Islet precursor cell (in vitro differentiated cells): ENCODE data around the gene CREB1.

Experiments used
- DNase-seq: peaks from one replicate; pipeline ENCODE4 v3.0.0-alpha.2; 2018

The CREB1 gene

DNA sequence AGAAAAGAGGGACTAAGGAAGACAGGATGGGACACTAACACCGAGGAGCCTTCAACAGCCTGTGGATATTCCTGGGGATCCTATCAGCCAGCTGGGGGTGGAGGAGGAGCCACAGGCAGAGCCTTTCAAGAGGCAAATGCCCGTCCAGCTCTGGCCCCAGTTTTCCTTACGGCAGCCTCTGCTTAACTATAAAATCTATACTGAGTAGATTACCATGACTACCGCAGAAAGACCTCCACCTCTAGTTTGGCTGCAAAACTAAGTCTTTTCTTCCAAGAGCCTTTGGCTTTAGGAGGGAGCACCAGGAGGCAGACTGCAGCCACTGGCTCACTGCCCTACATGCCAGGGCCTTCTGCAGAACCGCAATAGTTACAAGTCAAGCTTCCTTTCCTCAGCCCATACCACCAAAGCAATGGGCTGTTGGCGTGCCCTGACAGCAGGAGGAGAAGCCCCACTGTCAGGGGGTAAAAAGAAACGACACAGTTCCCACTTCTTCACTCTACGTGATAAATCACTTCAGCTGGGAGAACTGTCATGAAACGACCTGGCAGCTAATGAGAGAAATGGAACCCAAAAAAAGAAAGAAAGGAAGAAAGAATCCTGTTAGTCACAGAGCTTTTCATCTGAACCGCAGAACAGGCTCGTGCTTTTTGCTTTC is 25.1 kb upstream of the CREB1 start:
- DNase-seq: no peak

DNA sequence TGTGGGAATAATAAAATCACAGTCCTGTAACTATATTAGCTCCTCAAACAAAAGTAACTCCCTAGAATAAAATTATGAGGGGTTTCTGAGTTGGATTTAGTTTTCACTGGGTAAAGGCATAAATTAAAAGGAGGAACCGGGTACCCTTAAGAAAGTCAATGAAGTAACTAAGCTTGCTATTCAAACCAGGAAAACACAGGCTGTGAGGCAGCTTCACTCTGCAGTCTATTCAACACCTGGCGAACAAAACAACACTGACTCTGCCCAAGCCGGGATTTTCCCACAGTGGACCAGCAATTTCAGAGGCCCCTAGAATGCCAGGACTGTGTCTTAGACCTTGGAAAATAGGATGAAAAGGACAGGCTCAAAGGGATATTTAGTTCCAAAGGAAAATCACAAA is 24.6 kb upstream of the CREB1 start:
- DNase-seq: no peak

DNA sequence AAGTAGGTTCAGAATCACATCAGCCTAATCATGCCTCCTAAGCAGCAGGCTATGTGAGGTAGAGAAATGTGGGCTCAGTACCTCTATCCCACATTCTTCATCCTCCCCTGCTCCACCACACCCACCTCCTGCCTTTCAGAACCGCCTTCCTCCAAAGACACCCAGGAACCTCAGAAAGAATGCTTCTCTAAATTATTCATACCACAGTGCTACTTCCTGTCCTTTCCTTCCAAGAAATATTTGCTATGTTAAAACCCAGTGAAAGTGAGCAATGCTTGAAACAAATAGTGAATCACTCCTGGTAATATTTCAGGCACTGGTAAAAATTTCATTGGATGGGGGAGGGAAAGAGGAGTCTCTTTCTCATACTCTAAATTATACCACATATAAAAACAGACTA is 24.0 kb upstream of the CREB1 start:
- DNase-seq: no peak

DNA sequence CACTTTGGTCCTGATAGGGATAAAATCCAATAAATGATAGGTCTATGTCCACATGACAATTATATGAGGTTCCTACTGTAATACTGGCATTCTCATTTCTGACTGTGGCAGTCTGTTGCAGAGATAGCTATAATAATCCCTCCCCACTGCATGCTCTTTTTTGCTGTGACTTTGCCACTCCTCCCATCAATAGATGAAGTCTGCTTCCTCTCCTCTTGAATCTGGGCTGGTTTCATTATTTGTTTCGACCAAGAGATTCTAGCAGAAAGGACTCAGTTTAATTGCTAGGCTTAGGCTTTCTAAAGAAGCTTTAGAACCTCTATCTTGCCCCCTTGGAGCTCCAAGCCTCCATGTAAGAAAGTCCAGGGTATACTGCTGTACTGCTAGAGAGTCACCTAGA is 23.3 kb upstream of the CREB1 start:
- DNase-seq: no peak

DNA sequence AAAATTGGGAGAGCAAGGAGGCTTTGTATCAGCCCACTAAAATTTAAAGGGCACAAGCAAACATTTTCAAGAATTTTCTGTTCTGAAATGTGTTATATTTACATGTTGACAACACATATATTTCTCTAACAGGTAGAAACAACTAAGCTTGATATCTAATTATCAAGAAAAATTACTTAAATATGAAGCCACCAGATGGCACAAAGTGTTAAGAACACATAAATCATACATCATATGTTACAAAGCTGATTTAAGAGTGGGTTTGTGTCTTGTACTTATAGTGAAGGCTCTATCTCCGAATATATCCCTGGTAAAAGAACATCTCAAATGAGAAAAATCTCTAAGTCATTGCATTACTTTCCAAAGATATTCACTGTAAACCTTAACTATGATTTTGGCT is 19.6 kb upstream of the CREB1 start:
- no peak for DNase-seq

DNA sequence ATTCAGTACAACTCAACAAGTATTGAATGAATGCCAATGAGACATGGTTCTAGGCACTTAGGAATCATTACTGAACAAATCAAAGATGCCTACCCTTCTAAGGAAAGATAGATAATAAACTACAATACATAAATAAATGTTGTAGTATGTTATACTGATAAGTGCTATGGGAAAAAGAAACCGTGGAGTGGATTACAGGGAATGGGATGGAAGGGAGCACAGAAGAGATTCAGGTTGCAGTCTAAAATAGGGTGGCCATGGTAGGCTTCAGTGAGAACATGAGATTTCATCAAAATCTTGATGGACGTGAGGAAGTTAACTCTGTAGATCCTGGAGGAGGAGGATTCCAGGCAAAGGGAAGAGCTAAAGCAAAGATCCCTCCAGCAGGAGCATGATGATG is 17.9 kb upstream of the CREB1 start:
- no peak for DNase-seq

DNA sequence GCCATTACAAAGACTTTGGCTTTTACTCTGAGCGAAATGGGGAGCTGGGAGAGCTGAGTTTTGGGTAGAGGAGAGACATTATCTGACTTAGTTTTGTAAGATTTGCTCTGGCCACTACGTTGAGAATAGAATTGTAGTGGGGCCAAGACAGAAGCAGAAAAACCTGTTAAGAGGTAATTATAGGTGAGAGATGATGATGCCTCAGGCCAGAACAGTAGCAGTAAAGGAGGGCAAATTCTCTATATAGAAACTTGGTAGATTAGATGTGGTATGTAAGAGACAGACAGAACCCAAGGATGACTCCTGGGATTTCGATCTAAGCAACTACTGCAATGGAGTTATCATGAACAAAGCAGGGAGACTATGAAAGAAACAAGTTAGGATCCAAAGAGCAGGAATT is 17.4 kb upstream of the CREB1 start:
- no peak for DNase-seq

DNA sequence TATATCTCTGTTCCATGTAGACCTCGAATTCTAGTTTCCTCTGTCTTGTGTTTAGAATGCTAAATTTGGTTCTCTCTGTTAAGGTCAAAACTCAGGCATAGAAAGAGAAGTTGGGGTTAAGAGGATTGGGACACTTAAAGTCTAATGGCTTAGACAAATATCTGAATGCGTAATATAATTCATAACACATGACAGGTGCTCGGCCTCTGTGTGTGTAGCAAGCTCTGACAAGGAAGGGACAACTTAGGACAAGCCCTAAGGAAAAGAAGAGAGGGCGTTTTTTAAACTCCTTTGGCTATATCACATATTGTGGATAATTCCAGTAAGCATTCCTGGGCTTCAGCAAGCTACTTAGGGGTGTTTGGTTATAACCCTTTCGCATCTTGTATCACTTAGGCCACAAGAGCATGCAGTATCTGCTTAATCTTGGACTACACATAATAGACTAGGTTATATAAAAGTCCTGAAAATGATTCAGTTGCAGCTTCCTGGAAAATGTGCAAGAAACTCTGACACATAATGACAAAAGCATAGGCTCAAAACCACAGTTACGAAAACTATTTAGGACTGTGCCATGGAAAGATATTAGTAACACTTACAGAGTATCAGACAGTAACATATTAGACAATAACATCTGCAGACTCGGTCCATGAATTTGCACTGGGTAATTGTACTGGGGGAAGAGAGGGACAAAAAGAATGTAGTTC is 16.1 kb upstream of the CREB1 start:
- no peak for DNase-seq

DNA sequence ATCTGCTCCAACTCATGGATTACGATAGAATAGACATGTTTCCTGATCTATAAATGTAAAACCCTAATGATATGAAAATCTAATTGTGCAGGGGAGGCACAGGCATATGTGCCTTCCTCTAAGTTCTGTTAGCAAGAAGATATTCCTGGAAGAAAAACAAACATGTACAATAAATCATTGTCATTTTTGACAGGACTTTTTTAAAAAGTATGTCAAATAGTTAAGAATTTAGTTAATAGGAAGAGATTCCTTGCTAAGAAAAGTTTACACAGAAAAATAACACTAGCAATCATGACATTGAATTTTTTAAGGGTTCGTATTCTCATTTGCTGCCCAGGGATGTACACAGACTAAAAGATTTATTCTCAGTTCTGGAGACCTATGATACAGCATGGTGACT is 15.3 kb upstream of the CREB1 start:
- no peak for DNase-seq

DNA sequence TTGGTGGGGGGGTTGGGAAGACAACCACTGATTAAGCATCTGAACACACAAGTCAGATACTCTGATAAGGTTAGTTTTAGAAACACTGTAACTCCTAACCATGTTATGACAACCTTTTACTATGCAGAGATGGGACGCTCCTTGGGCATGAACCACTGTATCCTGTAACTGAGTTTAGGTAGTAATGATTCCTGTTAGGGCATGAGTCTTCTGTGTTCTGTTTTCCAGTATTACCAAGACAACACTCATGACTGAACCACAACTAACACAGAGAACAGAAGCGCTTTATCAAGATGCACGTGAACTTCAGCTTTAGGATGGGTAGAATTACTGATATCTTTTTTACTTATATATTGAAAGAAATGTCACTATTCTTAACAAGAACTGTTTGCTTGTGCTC is 14.1 kb upstream of the CREB1 start:
- no peak for DNase-seq

DNA sequence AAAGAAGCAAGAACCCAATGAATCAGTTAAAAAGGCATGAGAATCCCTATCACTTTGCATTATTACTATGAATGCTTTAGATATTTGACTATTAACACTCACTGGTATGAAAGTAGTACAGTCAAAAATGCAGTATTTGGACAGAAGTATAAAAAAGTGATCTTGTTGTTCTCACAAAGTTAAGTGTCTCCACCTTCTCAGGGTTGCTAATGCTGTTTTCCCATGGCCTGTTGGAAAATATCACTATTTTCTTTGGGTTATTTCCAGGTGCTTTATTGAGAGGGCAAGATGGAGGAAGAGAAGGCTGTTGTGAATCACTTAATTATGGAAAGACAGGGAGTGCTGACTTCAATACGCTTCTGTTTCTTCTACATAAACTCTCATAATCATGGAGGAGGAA is 13.6 kb upstream of the CREB1 start:
- DNase-seq: no peak

DNA sequence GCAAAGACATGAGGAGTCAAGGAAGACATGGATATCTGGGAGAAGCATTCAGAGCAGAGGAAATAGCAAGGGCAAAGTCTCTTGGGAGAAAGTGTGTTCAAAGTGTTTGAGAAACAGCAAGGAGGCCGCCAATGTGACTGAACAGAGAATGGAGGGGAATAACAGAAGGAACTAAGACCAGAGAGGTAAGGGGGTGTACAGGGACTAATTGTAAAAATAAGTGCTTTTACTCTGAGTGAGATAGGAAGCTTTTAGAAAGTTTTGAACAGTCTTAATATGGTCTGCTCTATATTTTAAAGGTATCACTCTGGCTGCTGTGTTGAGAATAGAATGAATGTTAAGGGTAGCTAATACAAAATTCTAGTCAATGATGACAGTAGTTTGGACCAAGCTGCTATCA is 6.8 kb upstream of the CREB1 start:
- no peak for DNase-seq

DNA sequence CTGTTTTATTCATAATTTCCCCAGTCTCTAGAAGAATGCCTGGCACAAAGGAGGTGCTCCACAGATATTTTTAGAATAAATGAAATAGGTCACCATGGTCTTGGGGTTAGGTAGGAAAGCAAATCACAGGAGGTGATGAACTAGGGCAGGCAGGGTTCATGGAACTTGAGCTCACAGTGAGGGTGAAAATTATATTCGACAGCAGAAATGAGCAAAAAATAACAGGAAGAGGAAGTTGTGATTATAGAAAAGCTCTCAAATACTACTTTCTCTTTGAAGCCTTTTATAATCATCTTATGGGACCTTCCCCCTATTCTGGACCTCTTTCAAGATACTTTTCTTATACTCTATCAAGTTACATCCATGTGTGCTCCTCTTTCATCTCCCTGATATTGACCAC is 4.5 kb upstream of the CREB1 start:
- no peak for DNase-seq

DNA sequence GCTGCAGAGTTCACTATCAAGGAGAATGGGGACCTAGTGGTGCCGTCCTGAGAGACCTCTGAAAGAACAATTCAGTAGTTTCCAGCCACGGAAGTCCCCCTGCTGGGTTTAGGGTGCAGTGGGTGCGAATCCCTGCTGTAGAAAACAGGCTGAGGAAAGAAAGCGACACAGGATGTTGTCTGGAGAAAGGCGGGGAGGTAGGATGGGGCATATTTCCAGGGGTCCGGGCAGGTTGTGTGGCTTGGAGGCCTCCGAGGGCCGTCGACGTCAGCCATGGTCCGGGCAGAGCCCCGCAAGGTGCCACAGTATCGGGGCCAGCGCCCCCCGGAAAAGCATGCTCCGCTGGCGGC is 807 bp upstream of the CREB1 start:
- DNase-seq: no peak

DNA sequence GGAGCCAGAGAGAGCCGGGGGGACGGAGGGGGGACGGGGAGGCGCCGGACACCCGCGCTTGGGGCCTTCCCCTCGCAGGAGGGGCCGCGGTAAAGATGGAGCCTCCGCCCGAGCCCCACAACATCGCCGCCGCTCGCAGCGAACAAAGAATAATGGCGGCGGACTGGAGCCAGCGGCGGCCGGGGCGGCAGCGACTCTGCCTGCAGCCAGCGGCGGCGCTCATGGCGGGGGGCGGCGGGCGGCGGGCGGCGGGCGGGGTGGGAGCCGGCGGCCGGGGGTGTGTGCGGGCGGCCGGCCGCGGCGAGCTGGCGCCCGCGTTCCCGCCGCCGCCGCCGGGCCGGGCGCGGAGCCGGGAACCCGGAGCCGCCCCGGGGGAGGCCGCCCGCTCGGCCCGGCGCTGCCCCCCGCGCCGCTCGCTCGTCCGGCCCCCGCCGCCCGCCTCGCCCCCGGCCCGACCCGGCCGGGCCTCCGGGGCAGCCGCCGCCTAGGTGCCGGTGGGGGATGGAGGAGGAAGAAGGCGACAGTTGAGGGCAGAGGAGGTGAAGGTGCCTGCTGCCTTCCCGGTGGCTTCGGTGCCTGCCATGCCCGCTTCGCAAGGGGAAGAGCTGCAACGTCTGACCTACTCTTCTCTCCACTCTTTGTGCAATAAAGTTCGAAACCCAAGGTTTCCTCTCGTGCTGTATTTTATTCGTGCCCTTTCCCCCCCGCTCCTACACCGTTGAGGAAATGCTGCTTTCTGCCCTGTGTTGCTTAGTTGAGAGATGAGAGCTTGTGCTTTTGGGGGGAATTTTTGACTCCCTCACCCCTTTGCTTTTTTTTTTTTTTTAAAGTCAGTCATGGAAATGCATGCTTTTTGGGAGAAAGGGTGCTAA is 634 bp downstream of the CREB1 start:
- peak; percentile 63 for DNase-seq

DNA sequence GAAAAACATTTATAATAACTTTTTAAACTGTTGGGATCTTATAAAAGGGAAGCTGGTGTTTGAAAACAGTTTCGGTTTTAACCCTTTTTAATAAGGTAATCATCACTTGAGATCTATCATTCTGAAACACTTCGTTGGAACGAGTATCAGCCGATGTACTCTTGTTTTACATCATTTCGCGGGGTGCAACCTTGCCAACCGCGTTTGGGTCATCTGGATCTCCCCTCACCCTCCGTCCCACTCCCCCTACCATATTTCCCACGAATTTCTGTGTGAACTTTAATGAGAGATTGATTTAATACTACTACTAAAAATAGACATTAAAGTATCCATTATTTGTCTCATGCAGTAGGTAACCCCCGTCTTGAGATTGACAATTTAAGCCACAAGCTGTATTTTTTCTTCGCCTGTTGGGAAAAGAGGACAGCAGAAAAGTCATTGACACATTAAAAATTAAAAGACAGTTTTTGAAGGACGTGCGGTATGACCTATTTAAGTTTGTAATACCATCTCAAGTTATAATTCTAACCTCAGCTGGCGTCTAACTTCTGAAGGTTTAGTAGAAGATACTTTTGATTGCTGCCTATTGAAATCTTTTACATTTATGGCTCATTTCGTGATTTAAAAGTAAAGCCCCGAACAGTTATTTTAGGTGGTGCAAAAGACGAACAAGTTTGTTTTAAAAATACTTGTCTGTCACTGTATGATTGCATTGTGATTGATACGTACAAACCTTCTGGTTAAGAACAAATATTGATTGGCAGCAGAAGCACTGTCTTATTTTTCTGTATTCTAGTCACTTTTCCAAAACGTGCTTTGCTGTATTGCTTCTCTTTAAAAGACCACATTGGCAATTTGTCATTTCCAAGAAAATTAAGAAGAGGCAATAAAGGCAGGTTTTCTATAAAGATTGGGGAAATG is 1.5 kb downstream of the CREB1 start:
- DNase-seq: no peak

DNA sequence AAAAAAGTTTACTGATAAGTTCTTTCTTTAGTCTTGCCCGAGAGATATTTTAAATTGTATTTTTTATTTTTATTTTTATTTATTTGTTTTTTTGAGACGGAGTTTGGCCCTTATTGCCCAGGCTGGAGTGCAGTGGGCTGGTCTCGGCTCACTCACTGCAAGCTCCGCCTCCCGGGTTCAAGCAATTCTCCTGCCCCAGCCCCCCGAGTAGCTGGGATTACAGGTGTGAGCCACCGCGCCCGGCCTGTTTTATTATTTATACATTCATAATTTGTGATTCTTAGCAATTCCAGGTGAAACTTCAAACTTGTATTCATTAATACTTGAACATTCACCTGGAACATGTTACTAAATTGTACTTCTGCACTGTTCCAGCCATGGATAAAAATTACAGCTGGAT is 2.9 kb downstream of the CREB1 start:
- no peak for DNase-seq

DNA sequence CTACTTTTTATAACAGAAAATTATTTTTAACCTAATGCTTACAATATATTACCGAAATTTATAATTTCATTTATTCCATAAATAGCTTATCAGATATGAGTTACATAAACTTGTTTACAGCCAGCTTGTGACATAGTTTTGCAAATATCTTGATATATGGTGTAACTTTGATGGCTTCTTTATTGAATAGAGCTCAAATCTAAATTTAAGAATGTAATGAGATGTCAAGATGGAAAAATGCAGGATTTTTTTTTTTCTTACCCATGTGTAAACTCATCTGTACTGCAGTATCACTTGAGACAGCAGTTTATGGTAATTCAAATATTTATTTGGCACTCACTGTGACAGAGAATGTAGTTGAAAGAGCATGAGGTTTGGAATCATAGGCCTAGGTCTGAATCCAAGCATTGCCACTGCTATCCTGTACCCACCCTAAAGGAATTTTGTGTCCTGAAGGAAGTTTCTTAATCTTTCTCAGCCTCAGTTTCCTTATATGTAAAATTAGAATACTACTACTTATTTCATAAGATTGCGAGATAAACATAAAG is 3.8 kb downstream of the CREB1 start:
- no peak for DNase-seq

DNA sequence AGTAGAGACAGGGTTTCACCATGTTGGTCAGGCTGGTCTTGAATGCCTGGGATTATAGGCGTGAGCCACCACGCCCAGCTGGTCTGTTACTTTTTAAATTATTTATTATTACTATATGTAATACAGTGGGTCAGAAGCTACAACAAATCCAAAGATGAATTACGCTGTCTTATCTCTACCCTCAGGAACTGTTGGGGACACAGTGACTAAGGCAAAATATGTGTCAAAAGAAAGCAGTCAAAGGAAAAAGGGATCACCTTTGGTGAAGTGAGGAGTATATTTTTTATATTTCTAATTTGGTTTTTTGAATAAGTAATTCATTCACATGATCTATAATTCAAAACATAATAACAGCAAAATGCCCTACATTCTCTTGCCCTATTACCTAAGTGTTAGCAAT is 4.7 kb downstream of the CREB1 start:
- no peak for DNase-seq

DNA sequence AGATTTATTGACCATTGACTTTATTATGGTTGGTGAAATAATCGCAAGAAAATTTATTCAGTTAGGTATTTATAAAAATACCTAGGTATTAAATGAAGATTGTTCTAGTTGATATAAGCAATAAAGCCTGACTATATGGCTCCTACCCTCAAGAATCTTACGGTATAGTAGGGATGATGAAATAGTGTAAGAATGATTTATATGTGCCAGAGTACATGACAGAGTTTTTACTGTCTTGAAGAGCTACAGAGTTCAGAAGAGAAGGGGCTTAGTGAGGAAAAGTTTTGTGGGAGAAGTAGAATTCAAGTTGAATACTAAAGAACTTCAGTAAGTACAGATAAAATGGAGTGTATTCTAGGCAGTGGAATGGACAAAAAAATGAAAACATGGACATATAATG is 9.7 kb downstream of the CREB1 start:
- no peak for DNase-seq

DNA sequence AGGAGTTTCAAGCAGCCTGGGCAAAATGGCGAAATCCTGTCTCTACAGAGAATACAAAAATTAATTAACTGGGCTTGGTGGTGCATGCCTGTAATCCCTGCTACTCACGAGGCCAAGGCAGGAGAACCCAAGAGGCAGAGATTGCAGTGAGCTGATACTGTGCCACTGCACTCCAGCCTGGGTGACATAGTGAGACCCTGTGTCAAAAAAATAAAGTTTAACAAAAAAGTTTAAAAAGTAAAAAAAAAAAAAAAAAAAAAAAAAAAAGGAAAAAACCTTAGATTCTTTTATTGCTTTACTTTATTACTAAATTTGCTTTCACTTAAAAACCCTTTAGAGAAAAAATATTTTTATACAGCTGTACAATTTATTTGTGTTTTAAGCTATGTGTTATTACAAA is 10.7 kb downstream of the CREB1 start:
- no peak for DNase-seq

DNA sequence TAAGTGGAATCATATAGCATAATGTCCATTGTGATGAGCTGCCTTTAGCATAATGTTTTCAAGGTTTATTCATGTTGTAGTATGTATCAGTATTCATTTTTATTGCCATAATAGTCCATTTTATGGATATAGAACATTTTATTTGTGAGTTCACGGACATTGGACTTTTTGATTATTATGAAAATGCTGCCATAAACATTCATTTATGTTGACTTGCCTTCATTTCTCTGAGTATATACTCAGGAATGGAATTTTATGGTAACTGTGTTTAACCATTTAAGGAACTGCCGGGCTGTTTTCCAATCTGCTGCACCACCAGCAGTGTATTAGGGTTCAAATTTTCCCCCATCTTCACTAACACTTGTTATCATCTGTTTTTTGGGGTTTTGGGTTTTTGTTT is 12.2 kb downstream of the CREB1 start:
- no peak for DNase-seq

DNA sequence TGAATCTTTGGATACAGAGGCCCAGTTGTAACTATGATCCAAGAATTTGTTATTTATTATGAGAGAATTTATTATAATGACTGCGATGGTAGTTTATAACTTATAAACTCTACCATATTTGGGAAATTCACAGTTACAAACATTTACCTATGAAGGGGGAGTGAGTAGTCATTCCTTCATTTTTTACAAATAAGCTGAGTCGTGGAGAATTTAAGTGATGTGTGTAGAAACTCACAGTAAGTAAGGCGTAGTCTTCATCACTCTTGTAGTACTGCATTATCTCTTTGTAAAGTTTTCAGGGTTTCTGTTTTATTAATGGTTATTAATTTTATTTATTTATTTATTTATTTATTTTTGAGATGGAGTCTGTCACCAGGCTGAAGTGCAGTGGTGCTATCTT is 13.5 kb downstream of the CREB1 start:
- no peak for DNase-seq
